Fibroblast of skin of scalp (primary cell): ENCODE results near the gene MAP2K1.

Source experiments
- DNase-seq: peaks from one replicate; pipeline ENCODE4 v3.0.0-alpha.2; 2013

MAP2K1 gene

GRCh38 chr15:66394472-66394871 lies 7.8 kb downstream of the MAP2K1 start:
- DNase-seq, result no peak

GRCh38 chr15:66394915-66395314 lies 8.2 kb downstream of the MAP2K1 start:
- no peak for DNase-seq

- DNase-seq, result no peak
Observed at GRCh38 chr15:66399276-66399675, 12.6 kb downstream of the MAP2K1 start.

- no peak for DNase-seq
Observed at GRCh38 chr15:66400351-66400774, 13.7 kb downstream of the MAP2K1 start.

DNA sequence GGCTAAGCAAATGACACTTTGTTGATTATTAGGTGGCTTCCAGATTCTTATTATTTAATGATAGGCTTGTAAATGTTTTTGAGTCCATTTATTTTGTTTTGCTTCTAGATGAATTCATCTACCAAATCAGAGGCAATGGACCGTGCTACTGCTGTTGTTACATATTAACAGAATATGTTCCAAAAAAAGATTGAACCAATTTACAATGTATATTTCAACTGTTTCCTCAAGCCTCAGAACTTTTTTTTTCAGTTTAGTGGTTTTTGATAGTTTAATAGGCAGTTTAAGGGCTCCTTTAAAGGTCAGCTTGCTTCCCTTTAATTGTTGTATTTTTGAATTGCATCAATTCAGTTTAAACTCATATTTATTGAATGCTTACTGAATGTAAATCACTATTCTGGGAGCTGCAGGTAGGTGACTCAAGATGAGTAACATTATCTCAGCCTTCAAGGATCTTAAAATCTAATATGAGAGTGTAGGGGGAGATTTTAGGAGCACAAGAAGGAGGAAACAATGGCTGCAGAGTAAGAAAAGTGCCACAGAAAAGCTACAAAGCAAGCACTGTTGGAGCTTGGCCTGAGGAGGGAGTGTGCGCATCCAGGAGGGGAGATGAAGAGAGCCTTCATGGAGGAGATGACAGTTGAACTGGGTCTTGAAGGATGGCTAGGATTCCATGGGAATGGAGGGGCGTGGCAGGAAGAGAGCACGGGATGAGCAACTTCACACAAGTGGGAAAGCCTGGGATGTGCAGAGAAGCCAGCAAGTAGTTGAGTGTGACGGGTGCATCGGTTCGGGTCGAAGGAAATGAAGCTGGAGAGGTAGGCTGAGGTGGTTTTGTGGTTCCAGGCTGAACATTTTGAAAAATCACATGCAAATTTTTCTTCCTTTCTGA lies 14.7 kb downstream of the MAP2K1 start:
- DNase-seq, result peak; percentile 20

DNA sequence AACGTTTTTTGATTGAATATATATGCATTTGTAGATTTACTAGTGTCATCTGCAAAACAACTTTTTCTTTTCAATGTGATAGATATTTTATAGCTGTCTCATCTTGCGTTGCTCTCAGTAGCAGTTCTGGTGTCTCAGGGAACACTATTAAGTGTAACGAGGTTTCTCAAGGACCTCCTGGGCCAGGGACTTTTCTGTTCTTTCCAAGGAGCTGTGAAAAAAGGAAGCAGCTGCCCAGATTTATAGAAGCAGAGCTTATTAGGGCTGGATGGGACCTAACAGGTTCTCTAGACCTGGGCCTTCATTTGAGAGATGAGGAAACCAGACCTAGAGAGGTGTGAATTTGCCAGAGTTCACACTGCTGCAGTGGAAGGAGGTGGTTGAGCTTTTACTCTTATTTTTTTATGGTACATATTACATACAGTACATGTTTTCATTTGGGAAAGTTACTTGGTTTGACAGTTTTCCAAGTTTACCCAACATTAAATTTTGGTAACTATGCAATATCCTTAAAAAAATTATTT lies 16.1 kb downstream of the MAP2K1 start:
- no peak for DNase-seq

GRCh38 chr15:66403323-66403722 lies 16.6 kb downstream of the MAP2K1 start:
- DNase-seq, result no peak

- DNase-seq, result no peak
Observed at GRCh38 chr15:66404122-66404521, 17.4 kb downstream of the MAP2K1 start.

DNA sequence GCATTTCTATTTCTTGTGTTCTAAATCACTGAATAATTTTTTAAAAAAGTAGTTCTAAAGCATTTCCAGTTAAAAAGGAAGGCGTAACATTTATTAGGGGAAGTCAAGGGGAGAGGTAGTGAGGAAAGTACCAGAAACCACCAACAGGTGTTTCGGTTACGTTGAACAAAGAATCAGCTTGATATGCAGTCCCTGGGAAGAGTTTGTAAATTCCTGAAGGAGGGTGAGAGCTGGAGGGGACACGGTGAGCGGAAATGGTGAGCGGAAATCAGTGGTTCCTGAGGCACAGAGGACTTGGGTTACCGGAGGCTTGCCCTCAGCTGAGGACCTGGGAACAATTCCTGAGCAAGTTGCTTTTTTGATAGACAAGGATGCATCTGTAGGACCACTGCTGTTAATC lies 17.8 kb downstream of the MAP2K1 start:
- DNase-seq, result no peak

DNA sequence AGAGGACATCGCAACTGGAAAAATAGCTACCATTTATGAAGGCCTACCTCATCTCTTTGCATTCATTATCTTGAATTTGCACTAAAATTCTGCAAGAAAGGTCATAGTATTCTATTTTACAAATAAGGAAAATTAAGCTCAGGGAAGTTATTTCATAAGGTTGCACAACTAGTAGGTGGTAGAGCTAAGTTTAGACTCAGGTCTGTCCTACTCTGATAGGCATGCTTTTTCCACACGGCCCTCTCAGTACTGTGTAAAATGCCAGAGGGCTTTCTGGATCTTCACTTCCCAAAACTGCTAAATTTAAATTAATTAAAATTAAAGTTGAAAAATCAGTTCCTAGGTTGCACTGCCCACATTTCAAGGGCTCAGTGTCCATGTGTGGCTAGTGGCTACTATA lies 18.3 kb downstream of the MAP2K1 start:
- DNase-seq, result no peak

DNA sequence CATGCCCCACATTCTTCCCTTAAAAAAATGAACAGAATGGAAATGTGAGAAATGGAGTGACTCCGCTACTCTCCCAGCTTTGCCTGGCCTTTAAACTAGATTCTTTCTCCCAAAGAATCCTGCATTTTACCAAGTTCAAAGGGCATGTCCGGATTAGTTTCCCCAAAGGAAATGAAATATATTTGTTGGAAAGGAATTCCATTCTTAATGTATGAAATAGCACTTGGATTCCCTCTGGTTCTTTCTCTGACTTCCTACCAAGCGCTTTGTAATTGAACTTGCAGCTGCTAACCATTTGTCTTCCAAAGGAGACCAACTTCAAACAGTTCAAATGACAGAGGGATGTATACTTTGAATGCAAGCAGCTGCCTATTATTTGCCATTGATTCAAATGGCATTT lies 18.9 kb downstream of the MAP2K1 start:
- DNase-seq, result peak; percentile 55

DNA sequence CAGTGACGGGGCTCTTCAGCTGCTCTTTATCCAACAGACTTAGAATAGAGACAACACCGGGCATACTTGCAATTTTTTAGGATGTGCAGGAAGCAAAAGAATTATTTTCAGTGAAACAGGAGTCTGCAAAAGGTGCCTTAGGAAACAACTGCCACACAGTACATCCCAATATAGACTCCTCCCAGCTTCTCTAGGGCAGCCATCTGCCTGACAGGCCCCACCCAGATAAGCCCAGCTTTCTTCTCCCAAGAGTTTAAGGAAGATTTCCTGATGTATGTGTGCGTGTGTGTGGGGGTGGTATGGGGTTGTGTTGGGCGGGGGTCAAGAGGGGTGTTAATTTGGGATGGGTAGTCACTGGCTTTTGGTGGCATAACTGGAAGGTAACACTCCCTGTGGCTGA lies 21.5 kb downstream of the MAP2K1 start:
- no peak for DNase-seq

- no peak for DNase-seq
Observed at GRCh38 chr15:66408675-66409282, 22.1 kb downstream of the MAP2K1 start.

GRCh38 chr15:66409565-66410108 lies 22.9 kb downstream of the MAP2K1 start:
- DNase-seq, result no peak

DNA sequence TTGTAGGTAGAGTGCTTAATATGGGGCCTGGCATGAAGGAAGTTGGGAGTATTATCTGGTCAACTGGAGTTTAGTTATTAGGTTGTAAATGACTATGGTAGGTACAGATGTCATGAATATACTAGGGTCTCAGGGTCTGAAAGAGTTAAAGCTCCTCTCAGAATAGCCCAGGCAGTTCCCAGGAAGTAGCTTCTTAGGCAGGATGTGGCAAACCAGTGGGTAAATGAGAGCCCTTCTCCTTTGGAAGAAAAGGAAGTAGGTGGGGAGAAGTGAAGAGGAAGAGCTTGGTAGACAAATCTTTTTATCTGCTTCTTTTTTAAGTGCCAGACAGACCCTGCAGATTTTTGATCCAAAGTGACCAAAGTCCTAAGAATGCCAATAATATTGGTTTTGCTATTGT lies 24.5 kb downstream of the MAP2K1 start:
- no peak for DNase-seq

DNA sequence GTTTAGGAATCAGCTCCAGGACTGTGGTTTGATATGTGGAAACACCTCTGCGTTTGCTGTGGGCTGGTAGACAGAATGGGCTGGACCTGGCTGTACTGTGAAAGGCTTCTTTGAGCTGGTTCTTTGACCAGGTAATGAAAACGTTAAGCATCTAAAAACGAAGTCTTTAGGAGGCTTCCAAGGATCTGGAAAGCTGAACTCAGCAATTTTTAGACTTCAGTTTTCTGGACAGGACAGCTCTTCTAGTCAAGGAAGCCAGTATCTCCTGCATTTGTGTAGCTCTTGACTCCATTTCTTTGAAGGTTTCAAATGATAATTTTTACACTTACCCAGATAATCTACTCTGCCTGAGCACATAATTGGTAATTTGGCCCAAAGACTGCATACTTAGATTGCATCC lies 25.5 kb downstream of the MAP2K1 start:
- no peak for DNase-seq

- no peak for DNase-seq
Observed at GRCh38 chr15:66413579-66413978, 26.9 kb downstream of the MAP2K1 start.

DNA sequence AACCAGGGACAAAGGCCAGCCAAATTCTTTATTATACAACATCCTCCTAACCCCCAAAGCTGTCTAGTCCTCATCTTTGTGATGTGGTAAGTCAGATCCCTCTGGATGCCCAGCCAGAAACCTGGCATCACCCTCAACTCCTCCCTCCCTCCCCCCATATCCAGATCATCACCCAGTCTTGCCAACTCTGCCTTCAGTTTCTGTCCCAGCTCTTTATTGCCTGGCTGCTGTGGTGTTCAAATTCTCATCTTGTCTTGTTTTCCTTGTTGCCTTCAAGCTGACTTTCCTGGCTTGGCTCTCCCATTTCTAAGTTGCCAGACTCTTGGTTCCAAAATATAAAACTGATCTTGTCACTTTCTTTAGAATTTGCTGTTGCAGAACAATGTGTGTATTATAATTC lies 28.6 kb downstream of the MAP2K1 start:
- DNase-seq, result no peak

GRCh38 chr15:66417736-66418135 lies 31.0 kb downstream of the MAP2K1 start:
- DNase-seq, result no peak

DNA sequence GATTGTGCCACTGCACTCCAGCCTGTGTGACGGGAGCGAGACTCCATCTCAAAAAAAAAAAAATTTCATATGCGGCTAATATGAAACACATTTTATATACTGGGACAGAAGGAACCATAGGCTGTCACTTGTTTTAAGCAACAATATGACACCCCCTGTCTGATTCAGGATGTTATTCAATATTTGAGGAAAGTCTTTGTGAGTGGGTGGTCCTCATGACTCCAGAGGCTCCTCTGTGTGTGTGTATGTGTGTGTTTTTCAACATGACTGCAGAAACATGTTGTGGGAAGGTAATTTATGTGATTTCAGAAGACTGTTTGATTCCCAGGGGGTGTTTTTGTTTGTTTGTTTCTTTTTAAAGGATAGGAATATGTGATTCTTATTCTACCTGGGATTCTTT lies 32.8 kb downstream of the MAP2K1 start:
- no peak for DNase-seq

GRCh38 chr15:66422347-66422746 lies 35.6 kb downstream of the MAP2K1 start:
- DNase-seq, result no peak

GRCh38 chr15:66423149-66423548 lies 36.4 kb downstream of the MAP2K1 start:
- no peak for DNase-seq

DNA sequence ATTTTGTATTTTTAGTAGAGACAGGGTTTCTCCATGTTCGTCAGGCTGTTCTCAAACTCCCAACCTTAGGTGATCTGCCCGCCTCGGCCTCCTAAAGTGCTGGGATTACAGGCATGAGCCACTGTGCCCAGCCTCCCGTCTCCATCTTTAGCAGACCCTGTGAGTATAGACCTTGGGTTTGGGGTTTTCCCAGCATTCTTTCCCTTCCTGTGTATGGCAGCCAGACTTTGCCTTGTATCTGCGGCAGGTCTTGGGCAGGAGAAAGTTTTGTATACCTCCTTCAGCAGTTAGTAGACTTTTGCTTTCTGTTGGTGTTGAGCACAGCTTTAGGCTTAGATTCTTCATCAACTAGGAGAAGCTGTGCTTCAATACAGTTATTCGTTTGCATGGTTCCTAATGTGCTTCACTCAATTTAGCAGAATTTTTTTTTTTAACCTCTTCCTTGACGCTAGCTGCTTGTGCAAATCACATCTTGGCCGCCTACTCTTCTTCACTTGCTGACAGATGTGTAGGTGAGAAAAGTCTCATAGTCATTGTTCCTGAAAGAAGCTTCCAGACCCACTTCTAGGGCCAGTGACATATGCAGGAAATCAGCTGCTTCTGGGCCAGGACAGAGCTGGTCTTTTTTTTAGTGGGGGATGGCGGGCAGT lies 38.4 kb downstream of the MAP2K1 start:
- no peak for DNase-seq
